Tibial artery (tissue), 4 donors: ENCODE data around the gene VTI1B.
A peak's percentile ranks its signal among the peaks of the same experiment; 100 is the strongest.

Experiments used
- DNase-seq, 2 donors: peaks; one replicate each; pipeline ENCODE4 v3.0.0-alpha.2; 2019
- H3K27ac ChIP-seq, 2 donors: fragments of 200-600 bp; sonication (generic) in 1 of 2; 1 replicate in 1 of 2; 2 replicates in 1 of 2; pipeline ENCODE4 v1.5.1; 2018 to 2019; ENCODE audit warnings: mild to moderate bottlenecking in 1 of 2
- H3K27me3 ChIP-seq, 2 donors: fragments of 200-600 bp; sonication (generic) in 1 of 2; one replicate each; pipeline versions ENCODE4 v1.5.1 to v1.6.0; 2016 to 2019
- H3K36me3 ChIP-seq, 3 donors: fragments of 200-600 bp; sonication (generic) in 2 of 3; one replicate each; pipeline ENCODE4 v1.5.1; 2016 to 2019; ENCODE audit warnings: mild to moderate bottlenecking in 2 of 3
- H3K4me1 ChIP-seq, 4 donors: fragments of 200-600 bp; sonication (generic) in 2 of 4; 1 replicate in 3 of 4; 2 replicates in 1 of 4; pipeline ENCODE4 v1.5.1; 2016 to 2019
- H3K4me3 ChIP-seq, 2 donors: fragments of 200-600 bp; sonication (generic) in 1 of 2; 1 replicate in 1 of 2; 2 replicates in 1 of 2; pipeline ENCODE4 v1.5.1; 2018 to 2019; ENCODE audit warnings: mild to moderate bottlenecking in 2 of 2
- H3K9me3 ChIP-seq, 3 donors: fragments of 200-600 bp; sonication (generic) in 1 of 3; one replicate each; pipeline ENCODE4 v1.5.1; 2016 to 2019
- intact Hi-C: fragments of 100-400 bp; cut with DNase I; formaldehyde crosslinking; loops from one replicate; pipeline ENCODE4 v1.15.0; 2023; ENCODE audit warnings: low total_unique reads
- TF ChIP-seq, protein P1 (sequence below), 2 experiments: fragments of 200-600 bp in 1 of 2; fragments of 450-650 bp in 1 of 2; IDR thresholded peaks; one replicate each; pipeline ENCODE4 v1.5.1; 2017 to 2019; ENCODE audit warnings: antibody characterized with exemption in 2 of 2, mild to moderate bottlenecking in 1 of 2, moderate library complexity in 1 of 2

Gene VTI1B

GRCh38 chr14:67623114-67623513, 51.3 kb downstream of the VTI1B start:
- TF ChIP-seq, protein P1, sequence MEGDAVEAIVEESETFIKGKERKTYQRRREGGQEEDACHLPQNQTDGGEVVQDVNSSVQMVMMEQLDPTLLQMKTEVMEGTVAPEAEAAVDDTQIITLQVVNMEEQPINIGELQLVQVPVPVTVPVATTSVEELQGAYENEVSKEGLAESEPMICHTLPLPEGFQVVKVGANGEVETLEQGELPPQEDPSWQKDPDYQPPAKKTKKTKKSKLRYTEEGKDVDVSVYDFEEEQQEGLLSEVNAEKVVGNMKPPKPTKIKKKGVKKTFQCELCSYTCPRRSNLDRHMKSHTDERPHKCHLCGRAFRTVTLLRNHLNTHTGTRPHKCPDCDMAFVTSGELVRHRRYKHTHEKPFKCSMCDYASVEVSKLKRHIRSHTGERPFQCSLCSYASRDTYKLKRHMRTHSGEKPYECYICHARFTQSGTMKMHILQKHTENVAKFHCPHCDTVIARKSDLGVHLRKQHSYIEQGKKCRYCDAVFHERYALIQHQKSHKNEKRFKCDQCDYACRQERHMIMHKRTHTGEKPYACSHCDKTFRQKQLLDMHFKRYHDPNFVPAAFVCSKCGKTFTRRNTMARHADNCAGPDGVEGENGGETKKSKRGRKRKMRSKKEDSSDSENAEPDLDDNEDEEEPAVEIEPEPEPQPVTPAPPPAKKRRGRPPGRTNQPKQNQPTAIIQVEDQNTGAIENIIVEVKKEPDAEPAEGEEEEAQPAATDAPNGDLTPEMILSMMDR (IDR thresholded peaks at IDR 0.05) = no peak
- Histone ChIP-seq H3K27ac (peak overlapping the region; percentile 58 to 69), H3K4me3 (no peak overlapping the region), H3K36me3 (no peaks in the 10 kb centered on the region), H3K4me1 (peaks cover 0 to 29% (median 15%) of the 10 kb centered on the region in 4 donors), H3K27me3 (no peaks in the 10 kb centered on the region), H3K9me3 (no peaks in the 10 kb centered on the region)
- no peak for DNase-seq
- intact Hi-C loops = no loop called here

GRCh38 chr14:67622675-67623074, 51.8 kb downstream of the VTI1B start:
- Histone ChIP-seq H3K27ac (peak overlapping the region; percentile 58 to 69), H3K4me3 (no peak overlapping the region), H3K36me3 (no peaks in the 10 kb centered on the region), H3K27me3 (no peaks in the 10 kb centered on the region), H3K4me1 (peaks cover 0 to 29% (median 15%) of the 10 kb centered on the region in 4 donors), H3K9me3 (no peaks in the 10 kb centered on the region)
- TF ChIP-seq, protein P1 (IDR thresholded peaks at IDR 0.05) = no peak
- DNase-seq = peak; percentile 46 to 69
- intact Hi-C loops = no loop called here

GRCh38 chr14:67620217-67620785, 54.1 kb downstream of the VTI1B start:
- peak overlapping the region; percentile 58 to 70 for H3K4me3 ChIP-seq
- peaks cover 0 to 29% (median 15%) of the 10 kb centered on the region in 4 donors for H3K4me1 ChIP-seq
- no peaks in the 10 kb centered on the region for H3K27me3 ChIP-seq
- intact Hi-C loops = no loop called here
- H3K36me3 ChIP-seq = no peaks in the 10 kb centered on the region
- no peak for DNase-seq
- peak overlapping the region; percentile 83 to 85 for H3K27ac ChIP-seq
- H3K9me3 ChIP-seq = no peaks in the 10 kb centered on the region
- TF ChIP-seq, protein P1 (IDR thresholded peaks at IDR 0.05) = no peak

- DNase-seq = peak; percentile 98 to 99
- peak within 1 kb of the TSS; percentile 83 to 85 for H3K27ac ChIP-seq
- peaks cover 0 to 29% (median 15%) of the 10 kb centered on the region in 4 donors for H3K4me1 ChIP-seq
- H3K27me3 ChIP-seq = no peaks in the 10 kb centered on the region
- intact Hi-C loops = loop anchor here (5.0 to 10.0 kb wide), 2 partner anchors 48 to 85 kb away; partner anchors contain the start of gene RDH12
- H3K9me3 ChIP-seq = no peaks in the 10 kb centered on the region
- H3K36me3 ChIP-seq = no peaks in the 10 kb centered on the region
- peak within 1 kb of the TSS; percentile 58 to 70 for H3K4me3 ChIP-seq
- TF ChIP-seq, protein P1 (IDR thresholded peaks at IDR 0.05) = no peak
These were observed 54.8 kb downstream of the VTI1B start, which contains the start of gene ARG2 for GRCh38 chr14:67619446-67620216. Gene ARG2 (plus strand): TSS chr14:67619920. CDS start chr14:67619978, 58 bp downstream.

GRCh38 chr14:67618617-67619063, 55.8 kb downstream of the VTI1B start:
- Histone ChIP-seq H3K27ac (peak overlapping the region; percentile 83 to 85), H3K4me1 (peaks cover 0 to 29% (median 15%) of the 10 kb centered on the region in 4 donors), H3K27me3 (no peaks in the 10 kb centered on the region), H3K4me3 (no peak overlapping the region), H3K9me3 (no peaks in the 10 kb centered on the region), H3K36me3 (no peaks in the 10 kb centered on the region)
- TF ChIP-seq, protein P1 (IDR thresholded peaks at IDR 0.05) = peak; percentile 73 to 75
- intact Hi-C loops = loop anchor here (5.0 to 10.0 kb wide), 2 partner anchors 49 to 86 kb away; partner anchors contain the start of gene RDH12
- no peak for DNase-seq
